ENCODE measurements around the gene PFKFB2.

Gene PFKFB2

DNA sequence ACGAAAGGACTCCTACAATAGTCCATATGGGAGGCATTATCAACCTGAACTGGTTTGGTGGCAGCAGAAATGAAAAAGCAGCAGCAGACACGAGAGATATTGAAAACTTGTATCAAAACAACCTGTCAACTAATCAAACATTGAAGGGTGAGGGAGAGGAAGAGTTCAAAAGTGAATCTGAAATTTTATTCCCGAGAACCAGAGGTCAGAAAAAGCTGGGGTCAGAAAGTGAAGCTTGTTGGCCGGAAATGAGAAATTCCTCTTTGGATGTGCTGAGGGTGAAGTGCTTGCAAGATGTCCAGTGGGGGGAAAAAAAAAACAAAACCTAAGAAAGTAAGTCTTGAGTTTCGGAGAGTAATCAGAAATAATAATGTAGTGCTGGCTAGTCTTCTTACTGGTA lies 49.1 kb downstream of the PFKFB2 start:
- TF ChIP-seq CTCF (IDR thresholded peaks at IDR 0.05; ENCODE audit: insufficient read depth, missing control alignments): no peak
- FAIRE-seq (no peak), DNase-seq (ENCODE audit: insufficient read length, low spot score) (no peak)

- DNase-seq (ENCODE audit: insufficient read length, low spot score) (no peak), FAIRE-seq (no peak)
- TF ChIP-seq CTCF (IDR thresholded peaks at IDR 0.05; ENCODE audit: insufficient read depth, missing control alignments): no peak
These were observed 49.6 kb downstream of the PFKFB2 start for GRCh38 chr1:207102659-207103058.

GRCh38 chr1:207103892-207104373 lies 50.9 kb downstream of the PFKFB2 start, which contains the start of gene C4BPA:
Gene C4BPA (plus strand): TSS chr1:207104233. CDS start chr1:207113026, 8,793 bp downstream.
- no peak for FAIRE-seq
- DNase-seq (ENCODE audit: insufficient read length, low spot score): no peak

GRCh38 chr1:207109004-207109403 lies 55.9 kb downstream of the PFKFB2 start:
- no peak for TF ChIP-seq CTCF (IDR thresholded peaks at IDR 0.05; ENCODE audit: insufficient read depth, missing control alignments)
- no peak for DNase-seq (ENCODE audit: insufficient read length, low spot score)
- no peak for FAIRE-seq

More at GRCh38 chr1:207103892-207104373, 50.9 kb downstream of the PFKFB2 start, which contains the start of gene C4BPA:
- no peak for TF ChIP-seq CTCF (IDR thresholded peaks at IDR 0.05; ENCODE audit: insufficient read depth, missing control alignments)

GRCh38 chr1:207112616-207113296 lies 59.7 kb downstream of the PFKFB2 start:
- no peak for FAIRE-seq

GRCh38 chr1:207115269-207115668 lies 62.2 kb downstream of the PFKFB2 start:
- no peak for TF ChIP-seq CTCF (IDR thresholded peaks at IDR 0.05; ENCODE audit: insufficient read depth, missing control alignments)
- no peak for DNase-seq (ENCODE audit: insufficient read length, low spot score)

More at GRCh38 chr1:207112616-207113296, 59.7 kb downstream of the PFKFB2 start:
- DNase-seq (ENCODE audit: insufficient read length, low spot score): no peak
- no peak for TF ChIP-seq CTCF (IDR thresholded peaks at IDR 0.05; ENCODE audit: insufficient read depth, missing control alignments)

DNA sequence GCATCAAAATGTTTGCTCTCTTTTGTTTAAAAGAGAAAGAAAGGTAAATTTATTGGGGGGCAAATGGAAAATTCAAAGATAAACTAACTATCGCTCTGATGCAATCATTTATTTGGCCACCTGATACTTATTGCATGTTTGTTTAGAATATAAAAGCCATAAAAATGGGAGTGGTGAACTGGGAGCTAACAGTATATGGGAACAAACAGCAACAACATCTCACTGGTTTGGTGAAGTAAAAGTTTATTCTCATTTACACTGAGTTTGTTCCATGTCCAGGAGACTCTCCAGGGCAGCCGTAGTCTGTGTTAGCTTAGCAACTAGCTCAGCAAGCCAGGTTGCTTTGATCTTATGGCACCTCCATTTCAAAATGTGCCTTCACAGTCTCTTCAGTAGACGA lies 71.3 kb downstream of the PFKFB2 start:
- no peak for TF ChIP-seq CTCF (IDR thresholded peaks at IDR 0.05; ENCODE audit: insufficient read depth, missing control alignments)
- FAIRE-seq: no peak
- no peak for DNase-seq (ENCODE audit: insufficient read length, low spot score)

More at GRCh38 chr1:207115269-207115668, 62.2 kb downstream of the PFKFB2 start:
- FAIRE-seq: no peak
